Testis (tissue), 2 donors: ENCODE data around the gene FNIP1.

Experiments used
- CTCF ChIP-seq, 3 experiments: fragments of 450-650 bp in 2 of 3; fragments of 200-600 bp in 1 of 3; sonication (generic) in 1 of 3; IDR thresholded peaks; one replicate each; pipeline ENCODE4 v1.5.1; 2016 to 2019; ENCODE audit warnings: antibody characterized with exemption in 3 of 3, mild to moderate bottlenecking in 2 of 3, moderate library complexity in 1 of 3
- POLR2A ChIP-seq: fragments of 450-650 bp; IDR thresholded peaks from one replicate; pipeline ENCODE4 v1.6.1; 2017; ENCODE audit warnings: antibody characterized with exemption, mild to moderate bottlenecking, moderate library complexity

- TF ChIP-seq POLR2A (no peak), CTCF (IDR thresholded peaks at IDR 0.05) (no peak)
These were observed 28.7 kb upstream of the FNIP1 start for GRCh38 chr5:131825404-131826013.
